SK-N-SH (cell line): Measurements from ENCODE around the gene TEX19. TPM values are rescaled to one million over a fixed set of nuclear protein-coding genes. Genes with fewer than 3 reads are reported as not detected.

Experiments used
- CTCF ChIA-PET: fragments of 300-600, 350-600 bp; formaldehyde crosslinking; extraction: SDS; loops from one replicate; lab custom pipeline; 2021; lab: Yijun Ruan, JAX
- POLR2A ChIA-PET: fragments of 350-600 bp; sonication (Branson Sonifier 250); formaldehyde crosslinking; extraction: SDS; loops from one replicate; lab custom pipeline; 2020; ENCODE audit warnings: antibody characterized with exemption, inconsistent platforms; lab: Yijun Ruan, JAX
- DNase-seq: peaks from one replicate; pipeline ENCODE4 v3.0.0; 2012
- H2AFZ ChIP-seq: fragments of 200-600 bp; sonication (generic); 2 replicates; pipeline ENCODE4 v1.8.1; 2016; ENCODE audit warnings: antibody characterized with exemption, mild to moderate bottlenecking, low read depth
- H3F3A ChIP-seq: fragments of 200-600 bp; sonication (generic); replicated peaks from 2 replicates; pipeline ENCODE3; 2016; ENCODE audit warnings: antibody characterized with exemption, mild to moderate bottlenecking; ENCODE audit not compliant: insufficient read depth
- H3K27ac ChIP-seq, 2 experiments: fragments of 200-500 bp in 1 of 2; fragments of 200-600 bp in 1 of 2; sonication (Bioruptor generic) in 1 of 2; sonication (generic), shearing (Covaris generic) in 1 of 2; 2 replicates each; pipeline versions ENCODE4 v1.5.1 to v1.6.1; 2014 to 2016; ENCODE audit warnings: low read depth in 2 of 2, inconsistent platforms in 1 of 2, low read length in 1 of 2, mild to moderate bottlenecking in 1 of 2, mixed read lengths in 1 of 2
- H3K27me3 ChIP-seq: fragments of 200-600 bp; sonication (generic), shearing (Covaris generic); 2 replicates; pipeline ENCODE4 v1.6.1; 2016; ENCODE audit warnings: mixed run types; ENCODE audit not compliant: insufficient read depth
- H3K36me3 ChIP-seq, 2 experiments: fragments of 200-500 bp in 1 of 2; fragments of 200-600 bp in 1 of 2; sonication (Bioruptor generic) in 1 of 2; sonication (generic) in 1 of 2; replicated peaks in 1 of 2; 2 replicates each; pipeline versions ENCODE3 to v1.5.1; 2014 to 2016; ENCODE audit warnings: low read length in 1 of 2, mild to moderate bottlenecking in 1 of 2; ENCODE audit not compliant: insufficient read depth in 2 of 2, control insufficient read depth in 1 of 2
- H3K4me1 ChIP-seq, 2 experiments: fragments of 200-500 bp in 1 of 2; fragments of 200-600 bp in 1 of 2; sonication (Bioruptor generic) in 1 of 2; sonication (generic), shearing (Covaris generic) in 1 of 2; 2 replicates each; pipeline versions ENCODE4 v1.5.1 to v1.6.1; 2014 to 2016; ENCODE audit warnings: low read depth in 1 of 2, low read length in 1 of 2, mixed run types in 1 of 2; ENCODE audit not compliant: insufficient read depth in 2 of 2, control insufficient read depth in 1 of 2
- H3K4me2 ChIP-seq: fragments of 200-600 bp; sonication (generic), shearing (Covaris generic); 2 replicates; pipeline ENCODE4 v1.6.1; 2017; ENCODE audit warnings: mixed run types
- H3K4me3 ChIP-seq, 2 experiments: fragments of 200-500 bp in 1 of 2; fragments of 200-600 bp in 1 of 2; sonication (Bioruptor generic) in 1 of 2; sonication (generic), shearing (Covaris generic) in 1 of 2; 2 replicates each; pipeline versions ENCODE4 v1.5.1 to v1.8.1; 2014 to 2016; ENCODE audit warnings: low read depth in 2 of 2, inconsistent platforms in 1 of 2, low read length in 1 of 2, mild to moderate bottlenecking in 1 of 2, mixed read lengths in 1 of 2, moderate library complexity in 1 of 2
- H3K79me2 ChIP-seq: fragments of 200-600 bp; sonication (generic); 2 replicates; pipeline ENCODE4 v1.8.1; 2017; ENCODE audit warnings: mild to moderate bottlenecking; ENCODE audit not compliant: insufficient read depth
- H3K9ac ChIP-seq: fragments of 200-600 bp; sonication (generic); 2 replicates; pipeline ENCODE4 v1.6.1; 2017; ENCODE audit warnings: mixed run types
- H3K9me2 ChIP-seq: fragments of 200-600 bp; sonication (generic); 2 replicates; pipeline ENCODE4 v1.6.1; 2017; ENCODE audit warnings: mixed run types
- H3K9me3 ChIP-seq: fragments of 200-600 bp; sonication (generic); 2 replicates; pipeline ENCODE4 v1.6.1; 2017; ENCODE audit warnings: mixed run types, mild to moderate bottlenecking, moderate library complexity
- H4K20me1 ChIP-seq: fragments of 200-600 bp; sonication (generic); 2 replicates; pipeline ENCODE4 v1.6.1; 2017; ENCODE audit warnings: mild to moderate bottlenecking, mixed run types; ENCODE audit not compliant: insufficient read depth
- CHD2 ChIP-seq: fragments of 150-350 bp; IDR thresholded peaks from 2 replicates; pipeline ENCODE4 v1.6.1; 2018; ENCODE audit warnings: low read length; ENCODE audit not compliant: partially characterized antibody
- EP300 ChIP-seq, 2 experiments: IDR thresholded peaks; 2 replicates each; pipeline versions ENCODE4 v1.4.0 to v1.6.1; 2012; ENCODE audit warnings: borderline replicate concordance in 1 of 2, low read depth in 1 of 2, low read length in 1 of 2
- FOSL2 ChIP-seq: IDR thresholded peaks from 2 replicates; pipeline ENCODE4 v1.4.0; 2012; ENCODE audit warnings: low read depth, mild to moderate bottlenecking, moderate library complexity, borderline replicate concordance
- MAX ChIP-seq: IDR thresholded peaks from 2 replicates; pipeline ENCODE4 v1.4.0; 2012; ENCODE audit warnings: low read depth
- MEF2A ChIP-seq: IDR thresholded peaks from 2 replicates; pipeline ENCODE4 v1.4.0; 2012; ENCODE audit warnings: low read depth, borderline replicate concordance
- MXI1 ChIP-seq: IDR thresholded peaks from 2 replicates; pipeline ENCODE4 v1.6.1; 2012; ENCODE audit warnings: mild to moderate bottlenecking, low read depth, low read length, improper control_type of control experiment
- NFIC ChIP-seq: IDR thresholded peaks from 2 replicates; pipeline ENCODE4 v1.4.0; 2012; ENCODE audit warnings: borderline replicate concordance
- NRF1 ChIP-seq: IDR thresholded peaks from 2 replicates; pipeline ENCODE4 v1.6.1; 2012; ENCODE audit warnings: low read depth, mild to moderate bottlenecking, low read length
- PBX3 ChIP-seq: IDR thresholded peaks from 2 replicates; pipeline ENCODE4; 2012
- POLR2AphosphoS5 ChIP-seq: IDR thresholded peaks from 2 replicates; pipeline ENCODE4 v1.6.1; 2012; ENCODE audit warnings: low read depth, low read length
- RAD21 ChIP-seq: IDR thresholded peaks from 2 replicates; pipeline ENCODE4 v1.6.1; 2012; ENCODE audit warnings: mild to moderate bottlenecking, low read length
- RCOR1 ChIP-seq: fragments of 150-350 bp; IDR thresholded peaks from 2 replicates; pipeline ENCODE4 v1.6.1; 2017; ENCODE audit warnings: antibody characterized with exemption, low read length
- REST ChIP-seq: IDR thresholded peaks from 2 replicates; pipeline ENCODE4 v1.6.1; 2012; ENCODE audit warnings: mild to moderate bottlenecking, low read depth, low read length, moderate library complexity
- TAF1 ChIP-seq: IDR thresholded peaks from 2 replicates; pipeline ENCODE4 v1.6.1; 2012; ENCODE audit warnings: low read depth, mild to moderate bottlenecking, low read length, moderate library complexity, borderline replicate concordance
- TCF12 ChIP-seq: IDR thresholded peaks from 2 replicates; pipeline ENCODE4 v1.4.0; 2012
- USF1 ChIP-seq: IDR thresholded peaks from 2 replicates; pipeline ENCODE4 v1.4.0; 2012; ENCODE audit warnings: low read depth, borderline replicate concordance
- YY1 ChIP-seq: IDR thresholded peaks from 2 replicates; pipeline ENCODE4 v1.4.0; 2012; ENCODE audit warnings: low read depth, mild to moderate bottlenecking
- WGBS: methylation state at CpG from one replicate; pipeline ENCODE4 v1.1.6; 2017; ENCODE audit warnings: low lambda C conversion rate; 5-methylcytosine and 5-hydroxymethylcytosine counted together
- polyA plus RNA-seq, 3 experiments: library from polyadenylated mRNA; depleted of rRNA; stranded (reverse); fragments of >200 nt; gene quantifications; 2 replicates each; pipeline ENCODE4 v1.2.3, GENCODE V29; 2012

TEX19 gene
- polyA plus RNA-seq, 1 of the 3 experiments (the other 2 are of a cell fraction) = 0.10 TPM

GRCh38 chr17:82384051-82384729 is 25.1 kb downstream of the TEX19 start:
- Histone ChIP-seq H3K9ac (no peak overlapping the region), H4K20me1 (0 out of 2 replicates have a peak, but pooled peaks cover 8% of the 10 kb centered on the region), H3K4me3 (no peak overlapping the region), H3K27me3 (peaks cover 16% of the 10 kb centered on the region), H3K4me1 (peaks cover 6 to 62% of the 10 kb centered on the region in 2 experiments; a peak in 2 of 4 replicates), H3K79me2 (no peaks in the 10 kb centered on the region), H2AFZ (no peak overlapping the region), H3K27ac (peak overlapping the region in 1 of 2 experiments; percentile 70; a peak in 2 of 4 replicates), H3K36me3 (no peaks in the 10 kb centered on the region), H3K9me3 (no peaks in the 10 kb centered on the region)
- 59% methylated on average over 15 of the region's 22 CpGs for WGBS
- peak; percentile 75 for DNase-seq
- ChIA-PET POLR2A (interaction anchor here (0.6 kb wide), 1 partner anchor 145 kb away, joined by 3 read pairs; no protein-coding TSS in a partner anchor), CTCF (interaction anchor here (0.7 to 2.6 kb wide), 15 partner anchors 8 to 148 kb away, joined by 3 to 9 read pairs (median 3); partner anchors contain the start of genes OGFOD3 and UTS2R)
- TF ChIP-seq MAX = no peak
- TF ChIP-seq NRF1 = no peak
- no peak for TF ChIP-seq MXI1
- TF ChIP-seq EP300 (IDR thresholded peaks at IDR 0.05; ENCODE audit: borderline replicate concordance in 1 of 2, low read depth in 1 of 2, low read length in 1 of 2) = peak in 1 of 2 experiments; percentile 55; a peak in 1 of 4 replicates
- TF ChIP-seq MEF2A = no peak
- no peak for TF ChIP-seq POLR2AphosphoS5
- no peak for TF ChIP-seq PBX3
- TF ChIP-seq, all 33 proteins: peak for 1
- Histone ChIP-seq H3F3A (peaks cover 6% of the 10 kb centered on the region), H3K4me2 (peak overlapping the region; percentile 40; the same call in 1 of the 2 replicates), H3K9me2 (no peaks in the 10 kb centered on the region)

GRCh38 chr17:82384730-82385481 is 25.9 kb downstream of the TEX19 start:
- WGBS = 63% methylated on average over 24 of the region's 26 CpGs
- Histone ChIP-seq H3F3A (peaks cover 9% of the 10 kb centered on the region), H2AFZ (no peak overlapping the region), H3K27ac (peak overlapping the region in 1 of 2 experiments; percentile 70; a peak in 2 of 4 replicates), H3K79me2 (no peaks in the 10 kb centered on the region), H3K9me3 (no peaks in the 10 kb centered on the region), H3K4me1 (peaks cover 6 to 60% of the 10 kb centered on the region in 2 experiments; a peak in 2 of 4 replicates), H3K9ac (no peak overlapping the region), H3K9me2 (no peaks in the 10 kb centered on the region)
- CTCF ChIA-PET = interaction anchor here (0.9 to 2.6 kb wide), 14 partner anchors 9 to 149 kb away, joined by 3 to 9 read pairs (median 3); partner anchors contain the start of genes OGFOD3 and UTS2R
- TF ChIP-seq TCF12 = peak; percentile 49; the same call in 1 of the 2 replicates
- TF ChIP-seq RCOR1 = no peak
- TF ChIP-seq USF1 = no peak
- no peak for TF ChIP-seq CHD2
- no peak for TF ChIP-seq NRF1
- no peak for TF ChIP-seq TAF1
- peak; percentile 46; the same call in 1 of the 2 replicates for TF ChIP-seq PBX3
- peak; percentile 3; the same call in 1 of the 2 replicates for TF ChIP-seq NFIC
- no peak for TF ChIP-seq EP300 (IDR thresholded peaks at IDR 0.05; ENCODE audit: borderline replicate concordance in 1 of 2, low read depth in 1 of 2, low read length in 1 of 2)
- no peak for TF ChIP-seq YY1
- peak; percentile 22; the same call in 1 of the 2 replicates for TF ChIP-seq RAD21
- TF ChIP-seq REST = no peak
- TF ChIP-seq FOSL2 = peak; percentile 10; the same call in 1 of the 2 replicates
- TF ChIP-seq, all 33 proteins: peak for 5
- H4K20me1 ChIP-seq = peaks cover 8% of the 10 kb centered on the region; the same call in 1 of the 2 replicates
- no peaks in the 10 kb centered on the region for H3K36me3 ChIP-seq
- peaks cover 9% of the 10 kb centered on the region for H3K27me3 ChIP-seq
- H3K4me3 ChIP-seq = no peak overlapping the region
- POLR2A ChIA-PET = interaction anchor here (1.2 kb wide), 1 partner anchor 15 kb away, joined by 4 read pairs; no protein-coding TSS in a partner anchor
- DNase-seq = peak; percentile 59
- H3K4me2 ChIP-seq = peak overlapping the region; percentile 40
